H9 (cell line): ENCODE results near the gene MX2. TPM values are rescaled to one million over a fixed set of nuclear protein-coding genes. Genes with fewer than 3 reads are reported as not detected.

Experiments
- DNase-seq: peaks from one replicate; pipeline ENCODE4 v3.0.0-alpha.2; 2017
- H2AFZ ChIP-seq: one replicate; pipeline ENCODE4 v1.6.1; 2013; ENCODE audit warnings: mild to moderate bottlenecking, low read length, control low read depth, moderate library complexity
- H2AK5ac ChIP-seq: 2 replicates; pipeline ENCODE4 v1.6.1; 2013; ENCODE audit warnings: low read length, control low read depth, mixed read lengths; ENCODE audit not compliant: insufficient read length
- H2BK120ac ChIP-seq: one replicate; pipeline ENCODE4 v1.6.1; 2013; ENCODE audit warnings: low read depth, mild to moderate bottlenecking, low read length, control low read depth, inconsistent platforms; ENCODE audit not compliant: poor library complexity, severe bottlenecking
- H2BK12ac ChIP-seq: 2 replicates; pipeline ENCODE4 v1.6.1; 2013; ENCODE audit warnings: low read length, control low read depth, mixed read lengths, low read depth; ENCODE audit not compliant: insufficient read length
- H2BK15ac ChIP-seq: 2 replicates; pipeline ENCODE4 v1.6.1; 2013; ENCODE audit warnings: low read depth, low read length, control low read depth
- H2BK20ac ChIP-seq: one replicate; pipeline ENCODE4 v1.6.1; 2013; ENCODE audit warnings: low read depth, mild to moderate bottlenecking, low read length, control low read depth, inconsistent platforms; ENCODE audit not compliant: poor library complexity, severe bottlenecking
- H2BK5ac ChIP-seq: 2 replicates; pipeline ENCODE4 v1.6.1; 2013; ENCODE audit warnings: low read length, control low read depth, mixed read lengths; ENCODE audit not compliant: insufficient read length
- H3K14ac ChIP-seq: 2 replicates; pipeline ENCODE4 v1.6.1; 2013; ENCODE audit warnings: low read length, control low read depth; ENCODE audit not compliant: insufficient read depth
- H3K18ac ChIP-seq: 2 replicates; pipeline ENCODE4 v1.6.1; 2013; ENCODE audit warnings: low read depth, mild to moderate bottlenecking, mixed read lengths, low read length, control low read depth; ENCODE audit not compliant: insufficient read length
- H3K23ac ChIP-seq: 2 replicates; pipeline ENCODE4 v1.6.1; 2013; ENCODE audit warnings: low read length, control low read depth, mixed read lengths, low read depth; ENCODE audit not compliant: insufficient read length
- H3K23me2 ChIP-seq: 2 replicates; pipeline ENCODE4 v1.6.1; 2013; ENCODE audit warnings: low read depth, mild to moderate bottlenecking, mixed read lengths, low read length, control low read depth; ENCODE audit not compliant: insufficient read length, poor library complexity, severe bottlenecking
- H3K27ac ChIP-seq: 2 replicates; pipeline ENCODE4 v1.5.1; 2013; ENCODE audit warnings: low read length, control low read depth, mixed read lengths, low read depth; ENCODE audit not compliant: insufficient read length
- H3K27me3 ChIP-seq: 2 replicates; pipeline ENCODE4 v1.6.1; 2013; ENCODE audit warnings: low read length, control low read depth, inconsistent platforms; ENCODE audit not compliant: insufficient read depth
- H3K4ac ChIP-seq: 2 replicates; pipeline ENCODE4 v1.6.1; 2013; ENCODE audit warnings: low read depth, mild to moderate bottlenecking, control low read depth, inconsistent platforms, low read length, moderate library complexity
- H3K4me1 ChIP-seq: 2 replicates; pipeline ENCODE4 v1.6.1; 2013; ENCODE audit warnings: low read length, control low read depth, inconsistent platforms; ENCODE audit not compliant: insufficient read depth
- H3K4me2 ChIP-seq: 2 replicates; pipeline ENCODE4 v1.6.1; 2013; ENCODE audit warnings: low read length, control low read depth, mixed read lengths; ENCODE audit not compliant: insufficient read length, insufficient read depth
- H3K56ac ChIP-seq: 2 replicates; pipeline ENCODE4 v1.6.1; 2013; ENCODE audit warnings: low read depth, mild to moderate bottlenecking, mixed read lengths, low read length, control low read depth; ENCODE audit not compliant: insufficient read length
- H3K79me1 ChIP-seq: 2 replicates; pipeline ENCODE4 v1.6.1; 2013; ENCODE audit warnings: low read depth, mild to moderate bottlenecking, moderate library complexity, low read length, control low read depth, inconsistent platforms; ENCODE audit not compliant: insufficient read depth, poor library complexity, severe bottlenecking
- H3K79me2 ChIP-seq: 2 replicates; pipeline ENCODE4 v1.6.1; 2013; ENCODE audit warnings: low read length, control low read depth, inconsistent platforms; ENCODE audit not compliant: insufficient read depth
- H3K9ac ChIP-seq: 2 replicates; pipeline ENCODE4 v1.6.1; 2013; ENCODE audit warnings: low read length, control low read depth, mixed read lengths; ENCODE audit not compliant: insufficient read length; ENCODE audit errors: extremely low read depth
- H3K9me3 ChIP-seq: one replicate; pipeline ENCODE4 v1.6.1; 2013; ENCODE audit warnings: low read depth, low read length, inconsistent platforms; ENCODE audit not compliant: control insufficient read depth
- H3T11ph ChIP-seq: one replicate; pipeline ENCODE4 v1.6.1; 2013; ENCODE audit warnings: mild to moderate bottlenecking, low read length, control low read depth, inconsistent platforms
- H4K20me1 ChIP-seq: one replicate; pipeline ENCODE4 v1.6.1; 2013; ENCODE audit not compliant: control insufficient read depth, insufficient read length, insufficient read depth
- H4K5ac ChIP-seq: 2 replicates; pipeline ENCODE4 v1.6.1; 2013; ENCODE audit warnings: low read depth, mild to moderate bottlenecking, mixed read lengths, low read length, control low read depth; ENCODE audit not compliant: insufficient read length
- H4K8ac ChIP-seq: replicated peaks from 2 replicates; pipeline ENCODE4 v1.6.1; 2013; ENCODE audit warnings: low read length, control low read depth, mixed read lengths, low read depth; ENCODE audit not compliant: insufficient read length
- H4K91ac ChIP-seq: 2 replicates; pipeline ENCODE4 v1.6.1; 2013; ENCODE audit warnings: low read depth, mild to moderate bottlenecking, moderate library complexity, mixed read lengths, low read length, control low read depth; ENCODE audit not compliant: insufficient read length
- H3K27ac Mint-ChIP-seq, 3 experiments: 2 replicates in 2 of 3; 3 replicates in 1 of 3; pipeline ENCODE4 v1.8.0; 2020 to 2021; ENCODE audit warnings: mixed read lengths in 3 of 3, mild to moderate bottlenecking in 1 of 3, moderate library complexity in 1 of 3
- H3K27me3 Mint-ChIP-seq: 2 replicates; pipeline ENCODE4 v1.8.0; 2021; ENCODE audit warnings: low read depth, mild to moderate bottlenecking, moderate library complexity, mixed read lengths
- H3K36me3 Mint-ChIP-seq, 3 experiments: 2 replicates in 2 of 3; 3 replicates in 1 of 3; pipeline ENCODE4 v1.8.0; 2020 to 2021; ENCODE audit warnings: low read depth in 3 of 3, mixed read lengths in 3 of 3; ENCODE audit not compliant: insufficient read depth in 1 of 3
- H3K4me1 Mint-ChIP-seq, 2 experiments: 2 replicates each; pipeline ENCODE4 v1.8.0; 2020; ENCODE audit warnings: mixed read lengths in 2 of 2
- H3K4me3 Mint-ChIP-seq, 2 experiments: 2 replicates in 1 of 2; 3 replicates in 1 of 2; pipeline ENCODE4 v1.8.0; 2020 to 2021; ENCODE audit warnings: mild to moderate bottlenecking in 2 of 2, mixed read lengths in 2 of 2, moderate library complexity in 1 of 2
- H3K9me3 Mint-ChIP-seq, 2 experiments: 2 replicates in 1 of 2; 3 replicates in 1 of 2; pipeline ENCODE4 v1.8.0; 2020; ENCODE audit warnings: mild to moderate bottlenecking in 2 of 2, mixed read lengths in 2 of 2, moderate library complexity in 1 of 2
- WGBS: extraction: QIAGEN DNeasy Blood & Tissue Kit; methylation state at CpG from one replicate; pipeline ENCODE4 v1.1.7; 2013; ENCODE audit warnings: missing lambda C conversion rate, low lambda C conversion rate, mixed read lengths; ENCODE audit not compliant: insufficient read length; ENCODE audit errors: extremely low coverage; 5-methylcytosine and 5-hydroxymethylcytosine counted together
- total RNA-seq: library from RNA; stranded (reverse); gene quantifications from 2 replicates; pipeline ENCODE4 v1.2.1, GENCODE V29; 2021
- TF ChIP-seq, protein P1 (sequence below): fragments of 200-600 bp; sonication (generic); conservative IDR thresholded peaks from 3 replicates; pipeline ENCODE4 v1.8.0; 2021; ENCODE audit warnings: antibody characterized with exemption, mild to moderate bottlenecking

The MX2 gene
- total RNA-seq, 1 experiment from 2014 or later, result 1.8 TPM

DNA sequence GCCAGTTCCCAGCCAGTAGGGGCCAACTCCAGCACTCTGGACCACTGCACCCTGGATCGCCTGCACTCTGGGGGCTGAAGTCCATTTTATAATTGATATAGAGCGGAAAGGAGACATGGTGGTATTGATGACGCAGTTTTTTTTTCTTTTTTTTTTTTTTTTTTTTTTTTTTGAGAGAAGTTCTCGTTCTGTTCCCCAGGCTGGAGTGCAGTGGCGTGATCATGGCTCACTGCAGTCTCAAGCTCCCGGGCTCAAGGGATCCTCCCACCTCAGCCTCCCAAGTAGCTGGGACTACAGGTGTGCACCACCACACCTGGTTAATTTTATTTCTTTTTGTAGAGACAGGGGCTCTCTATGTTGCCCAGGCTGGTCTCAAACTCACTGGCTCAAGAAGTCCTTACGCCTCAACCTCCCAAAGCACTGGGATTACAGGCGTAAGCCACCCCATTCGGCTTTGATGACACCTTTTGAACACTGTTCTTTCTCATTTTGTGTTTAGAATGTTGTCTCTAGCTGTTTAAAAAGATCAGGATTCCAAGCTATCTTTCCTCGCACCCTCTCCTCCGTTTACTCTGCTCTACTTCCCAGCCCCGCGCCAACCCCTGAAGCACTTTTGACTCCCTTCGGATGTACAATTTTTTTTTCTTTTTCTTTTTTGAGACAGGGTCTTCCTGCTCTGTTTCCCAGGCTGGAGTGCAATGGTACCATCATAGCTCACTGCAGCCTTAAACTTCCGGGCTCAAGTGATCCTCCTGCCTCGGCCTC lies 960 bp downstream of the MX2 start:
- Histone ChIP-seq H3K9ac (no peak overlapping the region), H3K27me3 (no peaks in the 10 kb centered on the region), H3K79me1 (no peaks in the 10 kb centered on the region), H2BK12ac (no peak overlapping the region), H4K91ac (no peak overlapping the region), H2AK5ac (no peak overlapping the region), H3K14ac (no peak overlapping the region), H2BK15ac (no peak overlapping the region), H3K79me2 (no peaks in the 10 kb centered on the region), H2AFZ (no peak overlapping the region), H3K23ac (no peak overlapping the region), H3K4ac (no peak overlapping the region), H3K4me2 (no peak overlapping the region), H3K23me2 (no peaks in the 10 kb centered on the region), H4K5ac (no peak overlapping the region), H2BK120ac (no peak overlapping the region), H3K18ac (no peak overlapping the region), H4K20me1 (no peaks in the 10 kb centered on the region), H4K8ac (no peak overlapping the region), H3K9me3 (no peaks in the 10 kb centered on the region), H2BK5ac (no peak overlapping the region), H3T11ph (no peak overlapping the region), H3K56ac (no peak overlapping the region), H3K27ac (no peak overlapping the region), H3K4me1 (no peaks in the 10 kb centered on the region; the same call in 1 of the 2 replicates), H2BK20ac (no peak overlapping the region)
- Mint-ChIP-seq H3K27ac (no peak overlapping the region; a peak in 1 of 7 replicates), H3K4me1 (peaks cover 13 to 22% of the 10 kb centered on the region in 2 experiments), H3K9me3 (no peaks in the 10 kb centered on the region; a peak in 1 of 5 replicates), H3K27me3 (peaks cover 5% of the 10 kb centered on the region; the same call in 1 of the 2 replicates), H3K4me3 (no peak overlapping the region), H3K36me3 (no peaks in the 10 kb centered on the region)
- no peak for DNase-seq
- WGBS, result no CpG with 5 or more reads among the region's 16 CpGs
- TF ChIP-seq, protein P1, sequence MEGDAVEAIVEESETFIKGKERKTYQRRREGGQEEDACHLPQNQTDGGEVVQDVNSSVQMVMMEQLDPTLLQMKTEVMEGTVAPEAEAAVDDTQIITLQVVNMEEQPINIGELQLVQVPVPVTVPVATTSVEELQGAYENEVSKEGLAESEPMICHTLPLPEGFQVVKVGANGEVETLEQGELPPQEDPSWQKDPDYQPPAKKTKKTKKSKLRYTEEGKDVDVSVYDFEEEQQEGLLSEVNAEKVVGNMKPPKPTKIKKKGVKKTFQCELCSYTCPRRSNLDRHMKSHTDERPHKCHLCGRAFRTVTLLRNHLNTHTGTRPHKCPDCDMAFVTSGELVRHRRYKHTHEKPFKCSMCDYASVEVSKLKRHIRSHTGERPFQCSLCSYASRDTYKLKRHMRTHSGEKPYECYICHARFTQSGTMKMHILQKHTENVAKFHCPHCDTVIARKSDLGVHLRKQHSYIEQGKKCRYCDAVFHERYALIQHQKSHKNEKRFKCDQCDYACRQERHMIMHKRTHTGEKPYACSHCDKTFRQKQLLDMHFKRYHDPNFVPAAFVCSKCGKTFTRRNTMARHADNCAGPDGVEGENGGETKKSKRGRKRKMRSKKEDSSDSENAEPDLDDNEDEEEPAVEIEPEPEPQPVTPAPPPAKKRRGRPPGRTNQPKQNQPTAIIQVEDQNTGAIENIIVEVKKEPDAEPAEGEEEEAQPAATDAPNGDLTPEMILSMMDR, result no peak
